ENCODE results near the gene ANKHD1. TPM values are rescaled to one million over a fixed set of nuclear protein-coding genes. Genes with fewer than 3 reads are reported as not detected.

ANKHD1 gene
- total and polyA plus RNA-seq, 4 donors = 33.2 to 116 (median 60.1) TPM

DNA sequence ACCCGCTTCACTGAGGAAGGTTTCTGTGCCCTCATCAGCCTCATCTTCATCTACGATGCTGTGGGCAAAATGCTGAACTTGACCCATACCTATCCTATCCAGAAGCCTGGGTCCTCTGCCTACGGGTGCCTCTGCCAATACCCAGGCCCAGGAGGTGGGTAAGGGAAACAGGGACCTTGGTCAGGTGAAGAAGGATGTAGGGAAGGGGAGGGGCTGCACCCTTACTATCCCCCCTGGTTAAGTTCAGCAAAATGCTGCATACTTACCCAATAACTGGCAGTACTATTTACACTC is 37.2 kb upstream of the ANKHD1 start (continued):
- TF ChIP-seq, protein P1, sequence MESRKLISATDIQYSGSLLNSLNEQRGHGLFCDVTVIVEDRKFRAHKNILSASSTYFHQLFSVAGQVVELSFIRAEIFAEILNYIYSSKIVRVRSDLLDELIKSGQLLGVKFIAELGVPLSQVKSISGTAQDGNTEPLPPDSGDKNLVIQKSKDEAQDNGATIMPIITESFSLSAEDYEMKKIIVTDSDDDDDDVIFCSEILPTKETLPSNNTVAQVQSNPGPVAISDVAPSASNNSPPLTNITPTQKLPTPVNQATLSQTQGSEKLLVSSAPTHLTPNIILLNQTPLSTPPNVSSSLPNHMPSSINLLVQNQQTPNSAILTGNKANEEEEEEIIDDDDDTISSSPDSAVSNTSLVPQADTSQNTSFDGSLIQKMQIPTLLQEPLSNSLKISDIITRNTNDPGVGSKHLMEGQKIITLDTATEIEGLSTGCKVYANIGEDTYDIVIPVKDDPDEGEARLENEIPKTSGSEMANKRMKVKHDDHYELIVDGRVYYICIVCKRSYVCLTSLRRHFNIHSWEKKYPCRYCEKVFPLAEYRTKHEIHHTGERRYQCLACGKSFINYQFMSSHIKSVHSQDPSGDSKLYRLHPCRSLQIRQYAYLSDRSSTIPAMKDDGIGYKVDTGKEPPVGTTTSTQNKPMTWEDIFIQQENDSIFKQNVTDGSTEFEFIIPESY (IDR thresholded peaks at IDR 0.05) = no peak
- TF ChIP-seq FOXA1 (IDR thresholded peaks at IDR 0.05) (no peak), FOXA2 (IDR thresholded peaks at IDR 0.05) (no peak), YY1 (IDR thresholded peaks at IDR 0.05) (no peak), TAF1 (conservative IDR thresholded peaks at IDR 0.05) (no peak), RAD21 (IDR thresholded peaks at IDR 0.05) (no peak), JUND (IDR thresholded peaks at IDR 0.05) (no peak)
- TF ChIP-seq, protein P2, sequence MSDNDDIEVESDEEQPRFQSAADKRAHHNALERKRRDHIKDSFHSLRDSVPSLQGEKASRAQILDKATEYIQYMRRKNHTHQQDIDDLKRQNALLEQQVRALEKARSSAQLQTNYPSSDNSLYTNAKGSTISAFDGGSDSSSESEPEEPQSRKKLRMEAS (IDR thresholded peaks at IDR 0.05) = no peak

DNA sequence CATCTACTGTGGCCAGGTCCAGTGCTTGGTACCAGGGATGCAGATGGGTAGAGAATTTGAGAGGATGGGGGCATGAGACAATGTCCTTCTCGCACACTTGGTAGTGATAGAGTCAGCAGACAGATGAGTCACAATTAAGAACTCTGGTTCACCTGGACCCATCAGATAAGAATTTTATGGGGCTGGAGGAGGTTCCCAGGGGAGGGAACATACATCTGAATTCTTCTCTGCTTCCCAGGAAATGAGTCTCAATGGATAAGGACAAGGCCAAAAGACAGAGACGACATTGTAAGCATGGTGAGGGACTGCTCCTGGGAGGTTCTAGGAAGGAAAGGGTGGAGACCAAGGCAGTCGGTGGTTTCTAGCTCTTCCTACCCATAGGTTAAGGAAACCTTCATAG is 36.4 kb upstream of the ANKHD1 start:
- TF ChIP-seq TAF1 (conservative IDR thresholded peaks at IDR 0.05) (no peak), FOXA1 (IDR thresholded peaks at IDR 0.05) (no peak), NR2F2 (IDR thresholded peaks at IDR 0.05) (no peak), YY1 (IDR thresholded peaks at IDR 0.05) (no peak), JUND (IDR thresholded peaks at IDR 0.05) (no peak), HNF4G (IDR thresholded peaks at IDR 0.05) (no peak)
- TF ChIP-seq, protein P1 (IDR thresholded peaks at IDR 0.05) = no peak
- H3K27ac ChIP-seq (ENCODE audit: low read depth in 1 of 2, low read length in 2 of 2) = no peak overlapping the region
- WGBS = 75% methylated on average over 3 of the region's 3 CpGs
- no peaks in the 10 kb centered on the region for H3K36me3 ChIP-seq (ENCODE audit: control insufficient read depth in 4 of 4, insufficient read depth in 3 of 4, low read depth in 1 of 4, low read length in 3 of 4)
- H3K9ac ChIP-seq (ENCODE audit: low read depth in 1 of 2, low read length in 2 of 2) = no peak overlapping the region
- peaks cover 2 to 12% (median 4%) of the 10 kb centered on the region in 4 donors for H3K4me1 ChIP-seq (ENCODE audit: control insufficient read depth in 4 of 4, insufficient read depth in 4 of 4, low read length in 3 of 4)
- no peaks in the 10 kb centered on the region for H3K9me3 ChIP-seq (ENCODE audit: control insufficient read depth in 4 of 4, low read length in 3 of 4)
- no peak for DNase-seq (ENCODE audit: low spot score)
- H3K4me3 ChIP-seq (ENCODE audit: low read depth in 1 of 3, low read length in 3 of 3) = no peak overlapping the region
- H3K27me3 ChIP-seq (ENCODE audit: control insufficient read depth in 4 of 4, insufficient read depth in 4 of 4, low read length in 3 of 4) = no peaks in the 10 kb centered on the region

DNA sequence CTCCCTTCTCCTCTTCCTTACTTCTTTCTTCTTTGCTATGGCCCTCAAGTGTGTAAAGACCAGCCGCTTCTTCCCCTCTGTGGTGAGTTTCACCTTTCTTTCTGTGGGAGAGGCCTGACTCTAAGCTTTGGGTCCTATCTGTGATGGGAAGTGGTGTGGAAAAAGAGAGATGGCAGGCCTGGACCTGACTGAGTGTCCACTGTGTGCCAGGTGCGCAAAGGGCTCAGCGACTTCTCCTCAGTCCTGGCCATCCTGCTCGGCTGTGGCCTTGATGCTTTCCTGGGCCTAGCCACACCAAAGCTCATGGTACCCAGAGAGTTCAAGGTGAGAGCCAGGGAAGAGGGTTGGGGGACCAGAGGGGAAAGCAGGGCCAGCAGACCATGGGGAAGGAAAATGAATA is 35.7 kb upstream of the ANKHD1 start:
- TF ChIP-seq RAD21 (IDR thresholded peaks at IDR 0.05) = no peak
- TF ChIP-seq TAF1 (conservative IDR thresholded peaks at IDR 0.05) = no peak
- TF ChIP-seq NR2F2 (IDR thresholded peaks at IDR 0.05) = no peak
- no peak for TF ChIP-seq EGR1 (IDR thresholded peaks at IDR 0.05; ENCODE audit: low read depth in 2 of 2)
- no peak overlapping the region for H3K27ac ChIP-seq (ENCODE audit: low read depth in 1 of 2, low read length in 2 of 2)
- WGBS = 96% methylated on average over 4 of the region's 4 CpGs
- no peak overlapping the region for H3K9ac ChIP-seq (ENCODE audit: low read depth in 1 of 2, low read length in 2 of 2)
- no peak for DNase-seq (ENCODE audit: low spot score)
- no peaks in the 10 kb centered on the region for H3K36me3 ChIP-seq (ENCODE audit: control insufficient read depth in 4 of 4, insufficient read depth in 3 of 4, low read depth in 1 of 4, low read length in 3 of 4)
- no peaks in the 10 kb centered on the region for H3K9me3 ChIP-seq (ENCODE audit: control insufficient read depth in 4 of 4, low read length in 3 of 4)
- H3K4me3 ChIP-seq (ENCODE audit: low read depth in 1 of 3, low read length in 3 of 3) = no peak overlapping the region
- H3K27me3 ChIP-seq (ENCODE audit: control insufficient read depth in 4 of 4, insufficient read depth in 4 of 4, low read length in 3 of 4) = no peaks in the 10 kb centered on the region
- peaks cover 2 to 12% (median 4%) of the 10 kb centered on the region in 4 donors for H3K4me1 ChIP-seq (ENCODE audit: control insufficient read depth in 4 of 4, insufficient read depth in 4 of 4, low read length in 3 of 4)

DNA sequence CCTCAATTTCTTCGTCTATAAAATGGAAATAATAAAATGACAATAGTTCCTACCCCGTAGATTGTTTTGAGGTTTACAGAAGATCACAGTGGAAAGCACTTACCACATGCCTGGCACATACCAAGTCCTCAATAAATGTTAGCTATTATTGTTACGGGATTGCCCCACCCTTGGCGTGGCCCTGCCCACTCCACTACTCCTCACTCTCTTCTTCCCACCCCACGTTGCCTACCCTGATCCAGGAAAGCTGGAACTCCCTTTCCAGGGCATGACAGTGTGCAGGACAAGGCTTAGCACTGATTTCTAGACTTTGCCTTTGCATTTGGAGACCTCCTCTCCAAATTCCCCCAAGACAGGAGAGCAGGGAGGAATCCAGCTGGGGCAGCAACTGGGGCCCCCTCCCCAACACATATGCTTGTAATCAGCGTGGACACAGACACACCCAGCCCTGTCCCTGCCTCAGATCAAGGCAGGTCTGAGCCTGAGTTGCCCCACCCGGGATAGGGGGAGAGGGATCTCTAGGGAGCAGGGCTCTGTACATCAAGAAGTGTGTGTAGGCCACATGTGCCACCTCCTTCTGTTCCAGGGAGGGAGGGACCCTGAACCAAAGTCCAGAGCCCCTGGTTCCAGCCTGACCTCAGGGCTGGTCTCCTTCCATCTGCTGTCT is 34.9 kb upstream of the ANKHD1 start:
- no peak for DNase-seq (ENCODE audit: low spot score)
- peaks cover 2 to 12% (median 4%) of the 10 kb centered on the region in 4 donors for H3K4me1 ChIP-seq (ENCODE audit: control insufficient read depth in 4 of 4, insufficient read depth in 4 of 4, low read length in 3 of 4)
- no peak for TF ChIP-seq HNF4A (conservative IDR thresholded peaks at IDR 0.05)
- TF ChIP-seq FOXA1 (IDR thresholded peaks at IDR 0.05) = no peak
- TF ChIP-seq RAD21 (IDR thresholded peaks at IDR 0.05) = no peak
- H3K9me3 ChIP-seq (ENCODE audit: control insufficient read depth in 4 of 4, low read length in 3 of 4) = no peaks in the 10 kb centered on the region
- no peaks in the 10 kb centered on the region for H3K36me3 ChIP-seq (ENCODE audit: control insufficient read depth in 4 of 4, insufficient read depth in 3 of 4, low read depth in 1 of 4, low read length in 3 of 4)
- no peak overlapping the region for H3K9ac ChIP-seq (ENCODE audit: low read depth in 1 of 2, low read length in 2 of 2)
- H3K27me3 ChIP-seq (ENCODE audit: control insufficient read depth in 4 of 4, insufficient read depth in 4 of 4, low read length in 3 of 4) = no peaks in the 10 kb centered on the region
- WGBS = 84% methylated on average over 7 of the region's 7 CpGs
- no peak overlapping the region for H3K4me3 ChIP-seq (ENCODE audit: low read depth in 1 of 3, low read length in 3 of 3)
- H3K27ac ChIP-seq (ENCODE audit: low read depth in 1 of 2, low read length in 2 of 2) = no peak overlapping the region
